ENCODE results near the gene MRPL45.

MRPL45 gene

DNA sequence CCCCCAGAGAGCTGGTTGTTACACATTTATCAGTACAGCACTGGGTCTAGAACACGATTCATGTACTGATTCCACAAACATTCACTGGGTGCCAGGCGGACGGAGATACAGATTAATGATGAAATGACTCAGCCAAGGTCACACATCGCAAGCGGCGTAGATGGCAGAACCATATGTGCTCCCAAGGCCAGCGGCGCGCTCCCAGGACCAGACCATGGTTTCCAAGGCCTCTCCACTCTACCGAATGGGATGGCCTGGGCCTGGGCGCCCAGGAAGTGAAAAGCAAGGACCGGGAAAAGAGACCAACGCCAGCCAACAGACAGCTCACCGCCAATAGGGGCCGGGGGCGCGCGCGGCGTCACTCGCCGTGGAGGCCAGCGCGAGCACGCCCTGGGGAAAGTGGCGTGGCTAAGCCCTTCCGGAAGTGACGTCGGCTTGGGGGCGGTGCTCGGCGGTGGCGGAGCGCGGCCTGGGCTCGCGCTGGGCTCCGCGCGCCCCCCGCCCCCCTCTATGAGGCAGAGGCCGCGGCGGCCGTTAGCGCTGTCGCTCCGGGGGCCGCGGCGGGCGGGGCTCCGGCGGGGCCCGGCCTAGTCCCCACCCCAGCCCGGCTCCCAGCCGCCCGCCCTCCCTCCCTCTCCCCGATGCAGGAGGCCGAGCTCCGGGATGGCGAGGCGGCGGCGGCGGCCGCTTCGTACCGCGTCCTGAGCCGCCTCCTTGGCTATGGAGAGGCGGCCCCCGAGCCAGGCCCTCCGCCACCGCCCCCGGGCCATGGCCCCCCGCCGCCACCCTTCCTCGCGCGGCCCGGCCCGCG, 54.6 kb downstream of the MRPL45 start, which contains the start of gene SOCS7:
Gene SOCS7 (plus strand): TSS at position 433 of the 811 bp plus-strand sequence. CDS start 209 bp downstream, at position 642.
- DNase-seq, result peak; percentile 93

DNA sequence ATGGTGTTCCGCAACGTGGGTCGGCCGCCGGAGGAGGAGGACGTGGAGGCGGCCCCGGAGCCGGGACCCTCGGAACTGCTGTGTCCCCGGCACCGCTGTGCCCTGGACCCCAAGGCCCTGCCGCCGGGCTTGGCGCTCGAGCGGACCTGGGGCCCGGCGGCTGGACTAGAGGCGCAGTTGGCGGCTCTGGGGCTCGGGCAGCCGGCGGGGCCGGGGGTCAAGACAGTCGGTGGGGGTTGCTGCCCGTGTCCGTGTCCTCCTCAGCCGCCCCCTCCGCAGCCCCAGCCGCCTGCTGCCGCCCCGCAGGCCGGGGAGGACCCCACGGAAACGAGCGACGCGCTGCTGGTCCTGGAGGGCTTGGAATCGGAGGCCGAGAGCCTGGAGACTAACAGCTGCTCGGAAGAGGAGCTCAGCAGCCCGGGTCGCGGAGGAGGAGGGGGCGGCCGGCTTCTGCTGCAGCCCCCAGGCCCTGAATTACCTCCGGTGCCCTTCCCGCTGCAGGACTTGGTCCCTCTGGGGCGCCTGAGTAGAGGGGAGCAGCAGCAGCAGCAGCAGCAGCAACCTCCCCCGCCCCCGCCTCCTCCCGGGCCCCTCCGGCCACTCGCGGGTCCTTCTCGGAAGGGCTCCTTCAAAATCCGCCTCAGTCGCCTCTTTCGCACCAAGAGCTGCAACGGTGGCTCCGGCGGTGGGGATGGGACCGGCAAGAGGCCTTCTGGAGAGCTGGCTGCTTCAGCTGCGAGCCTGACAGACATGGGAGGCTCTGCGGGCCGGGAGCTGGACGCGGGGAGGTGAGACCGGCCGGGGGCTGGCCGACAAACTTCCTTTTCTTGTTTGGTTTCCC, 55.5 kb downstream of the MRPL45 start:
- DNase-seq, result peak; percentile 13

DNA sequence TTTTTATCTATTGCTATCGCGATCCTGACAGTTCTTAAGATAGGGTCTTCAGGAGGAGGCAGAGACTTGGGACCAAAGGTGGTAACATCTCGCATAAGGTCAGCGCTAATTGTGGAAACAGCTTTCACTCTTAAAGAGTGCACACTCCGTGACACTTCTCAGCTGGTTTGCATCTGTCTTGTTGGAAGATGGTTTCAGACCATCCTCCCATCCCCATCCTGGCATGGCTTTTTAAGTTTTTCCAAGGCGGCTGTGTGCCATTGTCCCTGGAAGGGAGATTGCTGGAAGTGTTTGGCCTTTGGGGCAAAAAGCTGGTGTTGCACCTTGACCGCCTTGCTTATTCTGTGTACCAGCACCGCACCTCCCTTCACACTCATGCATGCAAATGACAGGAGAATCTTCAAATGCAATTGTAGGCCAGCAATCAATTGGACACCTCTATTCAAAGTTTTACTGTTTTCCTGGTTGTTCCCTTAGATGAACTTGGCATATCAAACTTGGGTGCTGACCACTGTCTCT, 56.2 kb downstream of the MRPL45 start:
- no peak for DNase-seq

DNA sequence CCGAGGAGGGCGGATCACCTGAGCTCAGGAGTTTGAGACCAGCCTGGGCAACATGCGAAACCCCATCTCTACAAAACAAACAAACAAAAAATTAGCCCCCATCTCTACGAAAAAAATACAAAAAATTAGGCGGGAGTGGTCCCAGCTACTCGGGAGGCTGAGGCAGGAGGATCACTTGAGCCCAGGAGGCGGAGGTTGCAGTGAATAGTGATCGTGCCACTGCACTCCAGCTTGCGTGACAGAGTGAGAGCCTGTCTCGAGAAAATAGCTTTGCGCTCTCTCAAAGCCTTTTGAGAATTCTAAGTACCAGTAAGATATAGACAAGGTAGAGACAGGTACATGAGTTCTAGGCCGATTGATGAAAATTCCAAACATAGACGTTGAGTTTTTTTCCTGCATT, 56.7 kb downstream of the MRPL45 start:
- DNase-seq, result no peak

DNA sequence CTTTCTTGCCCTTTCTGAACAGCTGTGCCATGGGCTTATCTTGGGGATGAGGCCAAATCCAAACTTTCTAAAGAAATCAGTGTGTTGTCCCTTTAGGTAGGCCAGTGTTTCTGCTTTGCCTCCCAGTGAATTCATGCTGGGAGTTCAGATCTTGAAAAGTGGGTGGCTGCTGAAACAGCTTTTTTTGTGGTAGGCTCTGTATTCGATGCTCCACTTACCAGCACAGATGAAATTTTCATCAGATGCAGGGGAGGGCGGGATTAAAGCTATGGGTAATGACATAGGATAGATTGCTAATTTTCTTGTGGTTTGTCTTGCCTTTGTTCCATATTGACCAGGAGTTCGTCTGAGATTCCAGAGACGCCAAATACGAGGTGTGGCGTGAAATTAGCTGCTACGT, 57.5 kb downstream of the MRPL45 start:
- DNase-seq, result no peak

DNA sequence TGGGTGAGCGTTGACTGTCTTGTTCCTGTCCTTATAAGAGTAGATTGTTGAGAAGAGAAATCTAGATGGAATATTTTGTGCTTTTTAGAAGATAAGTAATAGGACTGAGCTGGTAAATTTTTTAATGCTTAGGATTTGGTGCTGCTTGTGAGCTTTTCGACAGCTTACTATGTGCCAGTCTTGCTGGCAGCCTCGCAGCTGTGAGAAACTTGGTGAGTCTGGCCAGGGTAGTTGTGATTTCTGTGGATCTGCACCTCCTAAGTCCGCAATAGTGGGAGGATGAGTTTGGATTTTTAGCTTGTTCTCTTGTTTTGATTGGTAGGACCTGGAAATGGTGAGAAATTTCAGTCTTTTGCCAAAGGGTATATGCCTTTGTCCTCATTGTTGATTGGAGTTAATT, 58.3 kb downstream of the MRPL45 start:
- no peak for DNase-seq

DNA sequence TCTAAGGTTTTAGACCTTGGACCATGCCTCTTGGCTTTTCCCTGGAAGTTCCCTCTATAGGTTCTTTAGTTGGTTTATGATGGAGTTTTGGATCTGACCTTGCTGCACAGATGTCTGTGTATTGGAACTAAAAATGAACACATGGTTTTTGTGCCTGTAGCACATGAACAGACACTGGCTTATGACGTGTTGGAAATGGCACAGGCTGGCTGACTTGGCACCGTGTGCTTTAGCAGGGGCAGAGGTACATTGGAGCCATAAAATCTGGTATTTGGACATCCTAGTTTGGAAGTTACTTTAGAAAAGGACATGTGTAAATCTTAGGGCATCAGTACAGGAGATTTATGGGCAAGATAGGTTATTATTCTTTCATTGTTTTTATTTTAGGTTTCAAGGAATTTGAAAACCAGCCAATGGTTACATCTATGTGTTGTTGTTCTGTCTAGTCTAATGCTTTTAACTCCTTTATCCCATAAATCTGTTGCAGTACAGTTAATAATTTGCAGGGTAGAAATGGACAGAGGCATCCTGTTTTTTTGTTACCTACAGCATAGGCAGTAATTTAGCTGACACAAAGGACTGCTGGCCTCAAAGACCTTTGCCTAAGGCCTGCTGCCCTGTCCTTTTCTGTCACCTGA, 60.6 kb downstream of the MRPL45 start:
- DNase-seq, result no peak

DNA sequence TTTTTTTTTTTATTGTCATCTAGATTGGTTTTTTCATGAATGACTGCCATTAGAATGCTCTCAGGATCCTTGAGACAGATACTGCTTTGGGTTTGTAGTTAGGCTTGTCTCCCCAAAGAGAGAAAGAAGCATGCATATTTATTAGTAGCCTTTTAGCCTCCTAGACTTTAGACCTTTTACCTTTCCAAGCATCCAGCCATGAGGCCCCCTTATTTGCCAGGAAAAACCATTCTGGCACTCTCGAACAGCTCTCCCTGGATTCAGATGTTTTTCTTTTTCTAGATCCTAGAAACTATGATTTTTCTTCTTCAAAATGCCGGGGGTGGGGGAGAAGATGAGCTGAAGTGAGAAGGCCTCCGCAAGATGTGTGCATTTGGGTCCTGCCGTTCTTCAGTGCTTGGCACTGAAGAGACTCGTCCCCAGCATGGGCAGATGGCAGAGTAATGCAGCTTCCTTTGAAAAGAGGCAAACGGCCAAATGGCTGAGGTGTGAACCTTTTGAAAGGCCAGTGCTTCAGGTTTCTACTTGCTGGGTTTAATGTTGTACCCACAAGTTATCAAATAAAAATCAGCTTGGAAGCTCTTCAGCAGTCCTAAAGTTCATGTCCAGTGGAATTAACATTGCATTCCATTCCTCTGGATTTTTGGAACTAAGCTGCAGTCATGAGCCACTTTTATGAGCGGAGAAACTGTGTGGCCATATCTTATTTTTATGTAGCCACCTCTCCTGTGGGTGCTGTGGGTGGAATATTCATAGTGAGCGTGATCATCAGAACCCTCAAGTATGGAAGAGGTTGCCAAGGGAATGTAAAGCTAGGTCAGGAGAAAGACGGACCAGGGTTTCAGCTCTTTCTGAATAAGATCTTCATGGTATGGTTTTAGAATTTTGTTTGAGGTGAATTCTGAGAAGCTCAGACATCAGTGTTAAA, 61.9 kb downstream of the MRPL45 start:
- DNase-seq, result no peak

DNA sequence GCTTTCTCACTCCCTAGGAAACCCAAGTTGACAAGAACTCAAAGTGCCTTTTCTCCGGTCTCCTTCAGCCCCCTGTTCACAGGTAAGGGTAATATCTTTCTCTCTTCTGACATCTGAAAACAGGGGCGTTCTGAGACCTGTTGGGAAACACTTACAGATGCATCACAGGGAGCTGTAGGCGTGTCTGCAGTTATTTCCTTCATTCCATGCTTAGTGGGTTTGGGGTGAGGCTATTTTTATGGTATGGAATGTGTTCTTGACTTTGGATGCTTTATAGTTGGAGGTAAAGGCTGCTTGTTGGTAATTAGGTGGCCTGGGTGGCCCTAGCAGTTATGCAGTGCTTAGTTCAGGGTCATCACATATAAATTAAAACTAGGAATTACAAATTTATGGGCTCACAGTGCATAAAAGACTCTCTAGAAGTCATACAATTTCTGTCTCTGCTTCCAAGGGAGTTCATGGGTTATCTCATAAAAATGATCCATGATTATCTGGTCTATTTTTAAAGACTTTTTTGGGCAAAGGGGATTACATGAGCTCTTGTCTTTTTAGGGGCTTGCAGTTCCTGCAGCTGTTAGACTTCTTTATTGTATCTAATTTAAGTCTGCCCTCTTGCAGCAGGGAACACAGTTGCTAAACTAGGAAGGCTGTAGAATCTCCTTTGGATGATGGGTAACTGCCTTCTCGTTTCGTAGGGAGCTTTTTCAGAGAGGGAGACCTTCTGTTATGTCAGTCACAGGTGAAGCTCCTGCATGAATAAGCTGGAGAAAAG, 64.9 kb downstream of the MRPL45 start:
- DNase-seq, result no peak

DNA sequence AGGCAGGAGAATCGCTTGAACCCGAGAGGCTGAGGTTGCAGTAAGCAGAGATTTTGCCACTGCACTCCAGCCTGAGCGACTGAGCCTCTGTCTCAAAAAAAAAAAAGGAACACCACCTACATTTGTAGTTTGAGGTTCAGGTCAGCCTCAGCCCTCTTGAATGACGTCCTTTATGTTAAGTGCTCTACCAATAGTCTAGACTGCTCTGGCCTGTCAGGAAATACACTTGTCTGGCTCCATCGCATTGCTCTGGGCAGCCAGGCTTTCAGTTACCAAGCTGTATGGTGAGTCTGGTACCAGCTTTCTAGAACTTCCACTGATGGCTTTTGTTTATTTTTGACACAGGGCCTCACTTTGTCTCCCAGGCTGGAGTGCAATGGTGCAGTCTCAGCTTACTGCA, 66.0 kb downstream of the MRPL45 start:
- DNase-seq, result no peak

DNA sequence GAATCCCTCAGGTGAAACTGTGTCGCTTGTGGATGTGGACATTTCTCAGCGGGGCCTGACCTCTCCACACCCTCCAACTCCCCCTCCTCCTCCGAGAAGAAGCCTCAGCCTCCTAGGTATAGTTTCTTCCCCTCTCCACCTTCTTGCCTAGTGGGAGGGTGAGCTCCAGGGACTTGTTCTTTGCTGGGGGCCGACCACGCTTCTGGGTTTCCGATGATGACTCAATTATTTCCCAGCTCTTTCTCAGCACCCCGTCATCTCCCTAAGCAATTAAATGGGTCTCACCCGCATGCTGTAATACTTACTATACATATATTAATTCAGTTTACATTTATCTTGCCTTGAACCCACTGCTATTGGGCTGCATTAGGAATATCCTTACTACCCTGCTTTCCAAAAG, 67.8 kb downstream of the MRPL45 start:
- no peak for DNase-seq

DNA sequence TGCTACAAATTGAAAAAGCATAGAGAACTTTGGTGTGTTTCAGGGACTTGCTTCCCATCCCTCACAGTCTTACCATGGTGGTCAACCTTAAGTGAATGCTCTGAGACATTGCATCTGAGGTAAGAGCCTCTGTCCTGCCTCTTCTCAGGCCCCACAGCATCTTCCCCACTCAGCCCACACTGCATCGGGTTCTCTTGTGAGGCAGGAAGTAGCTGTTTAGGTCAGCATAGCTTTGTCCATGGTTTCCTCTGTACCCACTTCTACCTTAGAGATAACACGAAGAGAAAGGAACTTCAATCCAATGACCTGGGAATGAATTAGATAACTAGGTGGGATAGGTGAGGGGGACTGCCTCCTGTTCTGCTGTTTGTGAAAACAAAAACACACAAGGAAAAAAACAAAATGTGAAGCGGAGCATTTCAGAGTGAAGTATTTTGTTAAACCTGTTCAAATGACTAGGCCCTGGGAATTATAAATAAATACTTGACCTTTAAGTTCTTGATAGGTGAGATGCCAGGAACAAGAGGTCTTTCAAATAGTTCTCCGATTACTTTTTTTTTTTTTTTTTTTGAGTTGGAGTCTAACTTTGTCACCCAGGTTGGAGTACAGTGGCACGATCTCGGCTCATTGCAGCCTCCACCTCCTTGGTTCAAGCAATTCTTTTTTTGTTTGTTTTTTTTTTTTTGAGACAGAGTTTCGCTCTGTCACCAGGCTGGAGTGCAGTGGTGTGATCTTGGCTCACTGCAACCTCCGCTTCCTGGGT, 72.3 kb downstream of the MRPL45 start:
- no peak for DNase-seq

All from stimulated activated CD4-positive, alpha-beta T cell treated with anti-CD3 and anti-CD28 coated beads, Interleukin-4, amount 100 ng/mL, for 24 hours (primary cell).